Amniotic epithelial cell (primary cell): ENCODE data around the gene FOXP4.
A peak's percentile ranks its signal among the peaks of the same experiment; 100 is the strongest.

Source experiments
- DNase-seq: peaks from one replicate; pipeline ENCODE4 v3.0.0-alpha.2; 2010; ENCODE audit warnings: low read depth

FOXP4 gene

GRCh38 chr6:41630069-41630468 is 83.9 kb downstream of the FOXP4 start:
- DNase-seq: no peak

- DNase-seq: no peak
These were observed 84.8 kb downstream of the FOXP4 start for GRCh38 chr6:41630946-41631345.

GRCh38 chr6:41633056-41633634 is 87.0 kb downstream of the FOXP4 start:
- DNase-seq: no peak

- DNase-seq: peak; percentile 43
These were observed 88.5 kb downstream of the FOXP4 start for GRCh38 chr6:41634657-41635056.

- no peak for DNase-seq
These were observed 89.2 kb downstream of the FOXP4 start for GRCh38 chr6:41635365-41635764.

- DNase-seq: peak; percentile 21
These were observed 90.6 kb downstream of the FOXP4 start for GRCh38 chr6:41636833-41637193.

- DNase-seq: no peak
These were observed 91.2 kb downstream of the FOXP4 start for GRCh38 chr6:41637194-41638001.

- peak; percentile 7 for DNase-seq
These were observed 92.1 kb downstream of the FOXP4 start, which contains the start of gene MDFI for GRCh38 chr6:41638002-41638934. Gene MDFI, plus strand, starts transcription at chr6:41638468. Its CDS starts 282 bp downstream, at chr6:41638750.

GRCh38 chr6:41638935-41639808 is 93.0 kb downstream of the FOXP4 start:
- DNase-seq: peak; percentile 65

GRCh38 chr6:41639809-41640371 is 93.7 kb downstream of the FOXP4 start:
- no peak for DNase-seq

GRCh38 chr6:41640426-41640825 is 94.2 kb downstream of the FOXP4 start:
- DNase-seq: no peak

GRCh38 chr6:41641352-41641925 is 95.3 kb downstream of the FOXP4 start:
- no peak for DNase-seq

GRCh38 chr6:41642090-41642959 is 96.1 kb downstream of the FOXP4 start:
- DNase-seq: no peak

- no peak for DNase-seq
These were observed 97.0 kb downstream of the FOXP4 start for GRCh38 chr6:41642960-41643898.

- DNase-seq: no peak
These were observed 97.7 kb downstream of the FOXP4 start for GRCh38 chr6:41643899-41644269.

GRCh38 chr6:41644297-41644879 is 98.2 kb downstream of the FOXP4 start:
- no peak for DNase-seq

- no peak for DNase-seq
These were observed 98.9 kb downstream of the FOXP4 start for GRCh38 chr6:41645007-41645618.
